ENCODE data around the gene PITPNC1. TPM values are rescaled to one million over a fixed set of nuclear protein-coding genes. Genes with fewer than 3 reads are reported as not detected.

The PITPNC1 gene
- total and polyA plus RNA-seq, 2 donors (not counting 1 experiment from before 2014, with no cell fraction given): 4.7 to 26.1 TPM

- WGBS (ENCODE audit: insufficient coverage): 100% methylated on average over 1 of the region's 2 CpGs
- DNase-seq (peak; percentile 71), ATAC-seq (ENCODE audit: low read depth) (peak; percentile 63)
- Mint-ChIP-seq H3K9me3 (ENCODE audit: insufficient read depth) (no peaks in the 10 kb centered on the region), H3K4me3 (no peak overlapping the region), H3K27me3 (no peaks in the 10 kb centered on the region), H3K27ac (no peak overlapping the region), H3K4me1 (peaks cover 4% of the 10 kb centered on the region)
- H2AFZ ChIP-seq (ENCODE audit: insufficient read depth, low read depth, low read length, poor library complexity, severe bottlenecking): no peak overlapping the region
- H3K4me2 ChIP-seq (replicated peaks; ENCODE audit: low read depth, low read length, poor library complexity, severe bottlenecking): no peak overlapping the region
- TF ChIP-seq, protein P1, sequence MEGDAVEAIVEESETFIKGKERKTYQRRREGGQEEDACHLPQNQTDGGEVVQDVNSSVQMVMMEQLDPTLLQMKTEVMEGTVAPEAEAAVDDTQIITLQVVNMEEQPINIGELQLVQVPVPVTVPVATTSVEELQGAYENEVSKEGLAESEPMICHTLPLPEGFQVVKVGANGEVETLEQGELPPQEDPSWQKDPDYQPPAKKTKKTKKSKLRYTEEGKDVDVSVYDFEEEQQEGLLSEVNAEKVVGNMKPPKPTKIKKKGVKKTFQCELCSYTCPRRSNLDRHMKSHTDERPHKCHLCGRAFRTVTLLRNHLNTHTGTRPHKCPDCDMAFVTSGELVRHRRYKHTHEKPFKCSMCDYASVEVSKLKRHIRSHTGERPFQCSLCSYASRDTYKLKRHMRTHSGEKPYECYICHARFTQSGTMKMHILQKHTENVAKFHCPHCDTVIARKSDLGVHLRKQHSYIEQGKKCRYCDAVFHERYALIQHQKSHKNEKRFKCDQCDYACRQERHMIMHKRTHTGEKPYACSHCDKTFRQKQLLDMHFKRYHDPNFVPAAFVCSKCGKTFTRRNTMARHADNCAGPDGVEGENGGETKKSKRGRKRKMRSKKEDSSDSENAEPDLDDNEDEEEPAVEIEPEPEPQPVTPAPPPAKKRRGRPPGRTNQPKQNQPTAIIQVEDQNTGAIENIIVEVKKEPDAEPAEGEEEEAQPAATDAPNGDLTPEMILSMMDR (IDR thresholded peaks at IDR 0.05): peak; percentile 96
- TF ChIP-seq EZH2 (IDR thresholded peaks at IDR 0.05; ENCODE audit: borderline replicate concordance, insufficient read depth, low read depth, low read length, poor library complexity, severe bottlenecking): no peak
- H3K27ac ChIP-seq (ENCODE audit: low read length in 2 of 2): no peak overlapping the region
- H4K20me1 ChIP-seq (ENCODE audit: control insufficient read depth, insufficient read depth, low read length, poor library complexity, severe bottlenecking): no peaks in the 10 kb centered on the region
- peaks cover 0 to 1% of the 10 kb centered on the region in 2 experiments for H3K36me3 ChIP-seq (replicated peaks in 1 of 2; ENCODE audit: control extremely low read depth in 1 of 2, control insufficient read depth in 1 of 2, extremely low read depth in 1 of 2, insufficient read depth in 2 of 2, low read length in 1 of 2)
- H3K79me2 ChIP-seq (ENCODE audit: control insufficient read depth, insufficient read depth, low read length): no peaks in the 10 kb centered on the region
- H3K27me3 ChIP-seq (replicated peaks in 1 of 4; ENCODE audit: control extremely low read depth in 1 of 4, control insufficient read depth in 3 of 4, insufficient read depth in 4 of 4, low read length in 3 of 4): no peaks in the 10 kb centered on the region
- H3K9ac ChIP-seq (ENCODE audit: low read length): no peak overlapping the region
- H3K4me3 ChIP-seq (ENCODE audit: control extremely low read depth in 1 of 5, extremely low read depth in 1 of 5, insufficient read depth in 1 of 5, low read depth in 2 of 5, low read length in 4 of 5): no peak overlapping the region
- CTCF ChIA-PET: interaction anchor here (0.7 to 4.1 kb wide), 16 partner anchors 9 to 325 kb away, joined by 3 to 29 read pairs (median 4); partner anchors contain the start of gene PITPNC1
- H3K4me1 ChIP-seq (ENCODE audit: control insufficient read depth in 2 of 2, insufficient read depth in 2 of 2, low read length in 2 of 2): no peaks in the 10 kb centered on the region
- H3K9me3 ChIP-seq (ENCODE audit: control extremely low read depth in 1 of 3, control insufficient read depth in 2 of 3, insufficient read depth in 1 of 3, low read length in 2 of 3): no peaks in the 10 kb centered on the region
- intact Hi-C loops (cut with micrococcal nuclease): loop anchor here (1.0 to 5.0 kb wide), 4 partner anchors 112 to 315 kb away; no protein-coding TSS in a partner anchor
- POLR2A ChIA-PET: no interaction called here
These were observed 312.6 kb downstream of the PITPNC1 start for GRCh38 chr17:67689534-67690177.

DNA sequence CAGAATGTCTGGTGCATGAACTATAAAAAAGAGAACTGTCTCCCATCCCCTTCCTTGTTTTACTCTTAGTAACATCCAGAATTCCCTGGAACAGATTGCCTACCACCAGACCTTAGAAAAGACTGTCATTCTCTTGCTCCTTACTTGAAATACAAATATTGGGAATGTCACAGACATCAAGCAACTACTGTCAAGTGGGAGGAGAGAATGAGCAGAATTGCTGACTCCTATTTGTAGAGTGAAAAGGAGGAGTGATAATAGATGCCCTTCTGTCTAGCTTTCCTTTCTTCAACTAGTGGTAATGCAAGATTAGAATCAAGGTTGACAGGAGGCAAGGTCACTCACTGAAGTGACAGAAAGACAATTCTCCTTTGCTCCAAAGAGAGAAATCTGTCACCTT, 316.7 kb downstream of the PITPNC1 start:
- ChIA-PET POLR2A (interaction anchor here (0.6 kb wide), 1 partner anchor 10 kb away, joined by 5 read pairs; no protein-coding TSS in a partner anchor), CTCF (interaction anchor here (0.8 to 2.0 kb wide), 4 partner anchors 12 to 320 kb away, joined by 3 to 6 read pairs (median 4); no protein-coding TSS in a partner anchor)
- H3K27ac ChIP-seq (ENCODE audit: low read length in 2 of 2): no peak overlapping the region
- no peak overlapping the region for H3K4me3 Mint-ChIP-seq
- ATAC-seq (ENCODE audit: low read depth) (no peak), DNase-seq (no peak)
- TF ChIP-seq, protein P1 (IDR thresholded peaks at IDR 0.05): no peak
- TF ChIP-seq EZH2 (IDR thresholded peaks at IDR 0.05; ENCODE audit: borderline replicate concordance, insufficient read depth, low read depth, low read length, poor library complexity, severe bottlenecking): no peak
- intact Hi-C loops (cut with micrococcal nuclease): no loop called here
- H2AFZ ChIP-seq (ENCODE audit: insufficient read depth, low read depth, low read length, poor library complexity, severe bottlenecking): no peak overlapping the region
- H3K27me3 ChIP-seq (replicated peaks in 1 of 4; ENCODE audit: control extremely low read depth in 1 of 4, control insufficient read depth in 3 of 4, insufficient read depth in 4 of 4, low read length in 3 of 4): no peaks in the 10 kb centered on the region
- no peaks in the 10 kb centered on the region for H3K27me3 Mint-ChIP-seq
- H3K4me2 ChIP-seq (replicated peaks; ENCODE audit: low read depth, low read length, poor library complexity, severe bottlenecking): no peak overlapping the region
- no peak overlapping the region for H3K4me3 ChIP-seq (ENCODE audit: control extremely low read depth in 1 of 5, extremely low read depth in 1 of 5, insufficient read depth in 1 of 5, low read depth in 2 of 5, low read length in 4 of 5)
- peaks cover 0 to 1% of the 10 kb centered on the region in 2 experiments for H3K36me3 ChIP-seq (replicated peaks in 1 of 2; ENCODE audit: control extremely low read depth in 1 of 2, control insufficient read depth in 1 of 2, extremely low read depth in 1 of 2, insufficient read depth in 2 of 2, low read length in 1 of 2)
- no peaks in the 10 kb centered on the region for H4K20me1 ChIP-seq (ENCODE audit: control insufficient read depth, insufficient read depth, low read length, poor library complexity, severe bottlenecking)
- no peak overlapping the region for H3K9ac ChIP-seq (ENCODE audit: low read length)
- no peaks in the 10 kb centered on the region for H3K79me2 ChIP-seq (ENCODE audit: control insufficient read depth, insufficient read depth, low read length)
- peaks cover 4% of the 10 kb centered on the region for H3K4me1 Mint-ChIP-seq
- no peaks in the 10 kb centered on the region for H3K9me3 Mint-ChIP-seq (ENCODE audit: insufficient read depth)
- no peak overlapping the region for H3K27ac Mint-ChIP-seq
- H3K9me3 ChIP-seq (ENCODE audit: control extremely low read depth in 1 of 3, control insufficient read depth in 2 of 3, insufficient read depth in 1 of 3, low read length in 2 of 3): no peaks in the 10 kb centered on the region
- H3K4me1 ChIP-seq (ENCODE audit: control insufficient read depth in 2 of 2, insufficient read depth in 2 of 2, low read length in 2 of 2): no peaks in the 10 kb centered on the region
